ENCODE results near the gene SETD9. TPM values are rescaled to one million over a fixed set of nuclear protein-coding genes. Genes with fewer than 3 reads are reported as not detected.
A peak's percentile ranks its signal among the peaks of the same experiment; 100 is the strongest.

SETD9 gene
- total RNA-seq, 1 donor from 2014 or later: 12.2 TPM

- H3K4me1 Mint-ChIP-seq (ENCODE audit: low read depth, unreplicated experiment): peaks cover 8% of the 10 kb centered on the region
- no peaks in the 10 kb centered on the region for H3K36me3 Mint-ChIP-seq (ENCODE audit: low read depth, unreplicated experiment)
- no peaks in the 10 kb centered on the region for H3K9me3 Mint-ChIP-seq (ENCODE audit: unreplicated experiment)
- peak overlapping the region; percentile 85 for H3K4me3 Mint-ChIP-seq (ENCODE audit: unreplicated experiment)
- DNase-seq (ENCODE audit: low read depth) (peak; percentile 34), FAIRE-seq (no peak)
- H4K20me1 ChIP-seq (ENCODE audit: insufficient read depth, low read length): no peaks in the 10 kb centered on the region
- H3K4me2 ChIP-seq (ENCODE audit: low read length): peak overlapping the region; percentile 88
- H3K27ac ChIP-seq (ENCODE audit: low read depth, low read length): peak overlapping the region; percentile 92
- H3K27me3 ChIP-seq (ENCODE audit: insufficient read depth, low read length): no peaks in the 10 kb centered on the region
- H3K4me1 ChIP-seq (ENCODE audit: insufficient read depth, low read length): peaks cover 13% of the 10 kb centered on the region
- TF ChIP-seq, protein P1, sequence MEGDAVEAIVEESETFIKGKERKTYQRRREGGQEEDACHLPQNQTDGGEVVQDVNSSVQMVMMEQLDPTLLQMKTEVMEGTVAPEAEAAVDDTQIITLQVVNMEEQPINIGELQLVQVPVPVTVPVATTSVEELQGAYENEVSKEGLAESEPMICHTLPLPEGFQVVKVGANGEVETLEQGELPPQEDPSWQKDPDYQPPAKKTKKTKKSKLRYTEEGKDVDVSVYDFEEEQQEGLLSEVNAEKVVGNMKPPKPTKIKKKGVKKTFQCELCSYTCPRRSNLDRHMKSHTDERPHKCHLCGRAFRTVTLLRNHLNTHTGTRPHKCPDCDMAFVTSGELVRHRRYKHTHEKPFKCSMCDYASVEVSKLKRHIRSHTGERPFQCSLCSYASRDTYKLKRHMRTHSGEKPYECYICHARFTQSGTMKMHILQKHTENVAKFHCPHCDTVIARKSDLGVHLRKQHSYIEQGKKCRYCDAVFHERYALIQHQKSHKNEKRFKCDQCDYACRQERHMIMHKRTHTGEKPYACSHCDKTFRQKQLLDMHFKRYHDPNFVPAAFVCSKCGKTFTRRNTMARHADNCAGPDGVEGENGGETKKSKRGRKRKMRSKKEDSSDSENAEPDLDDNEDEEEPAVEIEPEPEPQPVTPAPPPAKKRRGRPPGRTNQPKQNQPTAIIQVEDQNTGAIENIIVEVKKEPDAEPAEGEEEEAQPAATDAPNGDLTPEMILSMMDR (IDR thresholded peaks at IDR 0.05; ENCODE audit: insufficient read depth, low read depth, low read length): no peak
- TF ChIP-seq EZH2 (IDR thresholded peaks at IDR 0.05; ENCODE audit: insufficient read depth, low read length): no peak
- peak overlapping the region; percentile 91 for H3K9ac ChIP-seq (ENCODE audit: low read length)
- no peaks in the 10 kb centered on the region for H3K9me3 ChIP-seq (ENCODE audit: insufficient read depth, low read depth, low read length)
- H3K36me3 ChIP-seq (ENCODE audit: insufficient read depth, low read length): no peaks in the 10 kb centered on the region
- H2AFZ ChIP-seq (ENCODE audit: low read depth, low read length): peak overlapping the region; percentile 88
- peak overlapping the region; percentile 74 for H3K4me3 ChIP-seq (ENCODE audit: insufficient read depth, low read depth, low read length)
- peak overlapping the region; percentile 87 for H3K27ac Mint-ChIP-seq (ENCODE audit: unreplicated experiment)
- H3K79me2 ChIP-seq (ENCODE audit: insufficient read depth, low read length): no peaks in the 10 kb centered on the region
- H3K27me3 Mint-ChIP-seq (ENCODE audit: low read depth, unreplicated experiment): no peaks in the 10 kb centered on the region
These were observed 992 bp downstream of the SETD9 start for GRCh38 chr5:56910210-56910965.

DNA sequence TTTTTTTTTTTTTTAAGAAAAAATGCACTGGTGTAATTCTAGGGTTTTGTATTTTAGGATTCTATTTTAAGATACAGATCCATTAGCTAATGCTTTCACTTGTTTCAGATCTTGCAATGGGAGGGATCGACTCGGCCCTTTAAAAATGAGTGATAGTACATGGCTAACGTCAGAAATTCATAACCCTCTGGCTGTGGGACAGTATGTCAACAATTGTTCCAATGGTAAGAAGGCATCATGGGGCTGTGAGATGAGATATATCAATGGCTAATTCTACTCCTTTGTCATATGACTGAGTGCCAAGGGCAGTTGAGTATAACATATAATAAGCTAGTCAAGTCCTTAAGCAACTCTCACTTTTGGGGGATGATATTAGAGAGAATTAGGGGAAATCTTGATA lies 4.4 kb downstream of the SETD9 start:
- no peaks in the 10 kb centered on the region for H3K27me3 Mint-ChIP-seq (ENCODE audit: low read depth, unreplicated experiment)
- Histone ChIP-seq H3K9ac (ENCODE audit: low read length) (no peak overlapping the region), H3K79me2 (ENCODE audit: insufficient read depth, low read length) (no peaks in the 10 kb centered on the region), H3K36me3 (ENCODE audit: insufficient read depth, low read length) (no peaks in the 10 kb centered on the region), H3K4me3 (ENCODE audit: insufficient read depth, low read depth, low read length) (no peak overlapping the region), H3K27me3 (ENCODE audit: insufficient read depth, low read length) (no peaks in the 10 kb centered on the region), H3K4me1 (ENCODE audit: insufficient read depth, low read length) (peaks cover 9% of the 10 kb centered on the region), H3K4me2 (ENCODE audit: low read length) (no peak overlapping the region), H3K9me3 (ENCODE audit: insufficient read depth, low read depth, low read length) (no peaks in the 10 kb centered on the region), H2AFZ (ENCODE audit: low read depth, low read length) (no peak overlapping the region), H3K27ac (ENCODE audit: low read depth, low read length) (no peak overlapping the region), H4K20me1 (ENCODE audit: insufficient read depth, low read length) (no peaks in the 10 kb centered on the region)
- FAIRE-seq (no peak), DNase-seq (ENCODE audit: low read depth) (no peak)
- H3K4me3 Mint-ChIP-seq (ENCODE audit: unreplicated experiment): no peak overlapping the region
- no peaks in the 10 kb centered on the region for H3K36me3 Mint-ChIP-seq (ENCODE audit: low read depth, unreplicated experiment)
- peaks cover 13% of the 10 kb centered on the region for H3K4me1 Mint-ChIP-seq (ENCODE audit: low read depth, unreplicated experiment)
- no peaks in the 10 kb centered on the region for H3K9me3 Mint-ChIP-seq (ENCODE audit: unreplicated experiment)
- TF ChIP-seq EZH2 (IDR thresholded peaks at IDR 0.05; ENCODE audit: insufficient read depth, low read length): no peak
- TF ChIP-seq, protein P1 (IDR thresholded peaks at IDR 0.05; ENCODE audit: insufficient read depth, low read depth, low read length): no peak
- no peak overlapping the region for H3K27ac Mint-ChIP-seq (ENCODE audit: unreplicated experiment)

DNA sequence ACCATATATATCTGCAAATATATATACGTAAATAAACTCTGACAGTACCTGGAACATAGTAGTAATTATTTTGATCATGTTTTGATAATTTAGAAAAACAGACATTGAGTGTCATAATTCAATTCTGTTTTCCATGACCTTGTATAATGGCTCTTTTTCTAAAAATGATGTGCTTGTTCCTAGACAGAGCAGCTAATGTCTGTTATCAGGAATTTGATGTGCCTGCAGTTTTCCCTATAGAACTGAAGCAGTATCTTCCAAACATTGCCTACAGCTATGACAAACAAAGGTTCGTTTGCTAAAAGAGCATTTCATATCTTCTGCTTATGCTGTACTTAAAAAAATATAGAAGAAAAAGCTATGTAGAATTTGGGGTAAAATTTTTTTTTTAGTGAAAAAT lies 5.3 kb downstream of the SETD9 start:
- FAIRE-seq (no peak), DNase-seq (ENCODE audit: low read depth) (no peak)
- Mint-ChIP-seq H3K4me1 (ENCODE audit: low read depth, unreplicated experiment) (peaks cover 13% of the 10 kb centered on the region), H3K27me3 (ENCODE audit: low read depth, unreplicated experiment) (no peaks in the 10 kb centered on the region), H3K9me3 (ENCODE audit: unreplicated experiment) (no peaks in the 10 kb centered on the region), H3K27ac (ENCODE audit: unreplicated experiment) (no peak overlapping the region), H3K4me3 (ENCODE audit: unreplicated experiment) (no peak overlapping the region), H3K36me3 (ENCODE audit: low read depth, unreplicated experiment) (no peaks in the 10 kb centered on the region)
- Histone ChIP-seq H3K4me3 (ENCODE audit: insufficient read depth, low read depth, low read length) (no peak overlapping the region), H3K4me2 (ENCODE audit: low read length) (no peak overlapping the region), H3K79me2 (ENCODE audit: insufficient read depth, low read length) (no peaks in the 10 kb centered on the region), H4K20me1 (ENCODE audit: insufficient read depth, low read length) (no peaks in the 10 kb centered on the region), H3K4me1 (ENCODE audit: insufficient read depth, low read length) (peaks cover 8% of the 10 kb centered on the region), H3K27ac (ENCODE audit: low read depth, low read length) (no peak overlapping the region), H3K27me3 (ENCODE audit: insufficient read depth, low read length) (no peaks in the 10 kb centered on the region), H3K36me3 (ENCODE audit: insufficient read depth, low read length) (no peaks in the 10 kb centered on the region), H2AFZ (ENCODE audit: low read depth, low read length) (no peak overlapping the region), H3K9ac (ENCODE audit: low read length) (no peak overlapping the region), H3K9me3 (ENCODE audit: insufficient read depth, low read depth, low read length) (no peaks in the 10 kb centered on the region)
- TF ChIP-seq EZH2 (IDR thresholded peaks at IDR 0.05; ENCODE audit: insufficient read depth, low read length): no peak
- TF ChIP-seq, protein P1 (IDR thresholded peaks at IDR 0.05; ENCODE audit: insufficient read depth, low read depth, low read length): no peak

Measured in astrocyte (in vitro differentiated cells and primary cell).